HepG2 (cell line): ENCODE measurements around the gene BCCIP. TPM values are rescaled to one million over a fixed set of nuclear protein-coding genes. Genes with fewer than 3 reads are reported as not detected.
A peak's percentile ranks its signal among the peaks of the same experiment; 100 is the strongest.

Experiments
- ATAC-seq: fragments of 200-7000 bp; cut with Tn5 transposase; 3 replicates; pipeline ENCODE4 v1.9.1; 2020; ENCODE audit warnings: mild to moderate bottlenecking, moderate library complexity
- BruUV-seq: library from RNA; stranded (reverse); fragments of 400-500 nt; replicated peaks from 2 replicates; lab custom pipeline; 2021; lab: Mats Ljungman, UMichigan
- CTCF ChIA-PET: fragments of 300-600 bp; formaldehyde crosslinking; extraction: SDS; loops from one replicate; lab custom pipeline; 2021; ENCODE audit warnings: low total read pairs, inconsistent platforms, low intra/inter-chr PET ratio; lab: Yijun Ruan, JAX
- POLR2A ChIA-PET: fragments of 350-600 bp; sonication (Branson Sonifier 250); formaldehyde crosslinking; loops from one replicate; lab custom pipeline; 2020; ENCODE audit warnings: antibody characterized with exemption, inconsistent platforms; lab: Yijun Ruan, JAX
- DNase-seq: peaks from one replicate; pipeline ENCODE4 v3.0.0-alpha.2; 2015; ENCODE audit warnings: low spot score
- FAIRE-seq: peaks from 3 replicates; lab custom pipeline; 2011; peaks lifted over from hg19 to GRCh38; lab: Jason Lieb, UNC
- H2AFZ ChIP-seq: one replicate; pipeline ENCODE4 v1.6.1; 2011; ENCODE audit warnings: low read length, inconsistent platforms
- H3K27ac ChIP-seq: fragments of 300-600 bp; 3 replicates; pipeline ENCODE4 v1.8.0; 2011; ENCODE audit warnings: mixed run types, mild to moderate bottlenecking, mixed read lengths, low read length, inconsistent platforms; ENCODE audit not compliant: insufficient read depth; ENCODE audit errors: extremely low read length
- H3K27me3 ChIP-seq, 2 experiments: fragments of 200-600 bp in 1 of 2; 2 replicates in 1 of 2; 3 replicates in 1 of 2; pipeline versions ENCODE4 v1.6.0 to v1.8.0; 2011; ENCODE audit warnings: low read length in 2 of 2, mild to moderate bottlenecking in 2 of 2, moderate library complexity in 2 of 2, inconsistent platforms in 1 of 2; ENCODE audit not compliant: insufficient read depth in 2 of 2, control insufficient read depth in 1 of 2
- H3K36me3 ChIP-seq, 2 experiments: fragments of 200-600 bp in 1 of 2; replicated peaks in 1 of 2; 2 replicates in 1 of 2; 3 replicates in 1 of 2; pipeline versions ENCODE4 v1.5.1 to v1.8.0; 2011; ENCODE audit warnings: low read length in 2 of 2, inconsistent platforms in 1 of 2; ENCODE audit not compliant: insufficient read depth in 2 of 2, control insufficient read depth in 1 of 2
- H3K4me1 ChIP-seq: 2 replicates; pipeline ENCODE4 v1.5.1; 2012; ENCODE audit warnings: low read length, inconsistent platforms; ENCODE audit not compliant: insufficient read depth
- H3K4me2 ChIP-seq: 2 replicates; pipeline ENCODE4 v1.6.0; 2011; ENCODE audit warnings: low read depth, low read length, inconsistent platforms
- H3K4me3 ChIP-seq, 3 experiments: fragments of 200-600 bp in 1 of 3; sonication (generic), shearing (Covaris generic) in 1 of 3; replicated peaks in 1 of 3; 2 replicates each; pipeline ENCODE4 v1.5.1; 2011 to 2016; ENCODE audit warnings: low read length in 3 of 3, inconsistent platforms in 2 of 3, low read depth in 2 of 3, mild to moderate bottlenecking in 2 of 3, control low read depth in 1 of 3, mixed read lengths in 1 of 3; ENCODE audit not compliant: insufficient read depth in 1 of 3
- H3K79me2 ChIP-seq: one replicate; pipeline ENCODE4 v1.6.1; 2011; ENCODE audit warnings: low read length, inconsistent platforms; ENCODE audit not compliant: insufficient read depth
- H3K9ac ChIP-seq: 2 replicates; pipeline ENCODE4 v1.6.0; 2011; ENCODE audit warnings: mild to moderate bottlenecking, low read depth, low read length, inconsistent platforms; ENCODE audit not compliant: insufficient read depth
- H3K9me3 ChIP-seq: 2 replicates; pipeline ENCODE4 v1.5.1; 2012; ENCODE audit warnings: mild to moderate bottlenecking, low read length
- H4K20me1 ChIP-seq: 2 replicates; pipeline ENCODE4 v1.6.0; 2011; ENCODE audit warnings: inconsistent platforms, mild to moderate bottlenecking, low read length, moderate library complexity; ENCODE audit not compliant: insufficient read depth
- HNF4A ChIP-seq: sonication (generic); formaldehyde crosslinking; IDR thresholded peaks from 2 replicates; pipeline ENCODE4 v1.4.0; 2020; ENCODE audit warnings: missing genetic modification reagents
- ISX ChIP-seq: sonication (generic); formaldehyde crosslinking; conservative IDR thresholded peaks from 2 replicates; pipeline ENCODE4 v1.5.0; 2020; ENCODE audit warnings: missing genetic modification reagents
- PRDM10 ChIP-seq: sonication (generic); formaldehyde crosslinking; IDR thresholded peaks from 2 replicates; pipeline ENCODE4 v1.4.0; 2020; ENCODE audit warnings: low read depth, missing genetic modification reagents
- SKI ChIP-seq: fragments of 450-650 bp; IDR thresholded peaks from one replicate; pipeline ENCODE4 v1.6.1; 2018; ENCODE audit warnings: mild to moderate bottlenecking; ENCODE audit not compliant: partially characterized antibody
- TP53 ChIP-seq: sonication (generic); formaldehyde crosslinking; conservative IDR thresholded peaks from 2 replicates; pipeline ENCODE4 v1.4.0; 2020; ENCODE audit warnings: missing genetic modification reagents
- ZMYM4 ChIP-seq: sonication (generic); formaldehyde crosslinking; IDR thresholded peaks from 2 replicates; pipeline ENCODE4 v1.8.1; 2023; ENCODE audit warnings: mild to moderate bottlenecking, missing genetic modification reagents
- ZNF10 ChIP-seq: sonication (generic); formaldehyde crosslinking; IDR thresholded peaks from 2 replicates; pipeline ENCODE4 v1.4.0; 2020; ENCODE audit warnings: mild to moderate bottlenecking, low read depth, missing genetic modification reagents, borderline replicate concordance
- ZNF629 ChIP-seq: sonication (generic); formaldehyde crosslinking; conservative IDR thresholded peaks from 2 replicates; pipeline ENCODE4 v1.5.0; 2020; ENCODE audit warnings: missing genetic modification reagents
- WGBS: methylation state at CpG from one replicate; pipeline ENCODE4 v1.1.6; 2017; ENCODE audit warnings: low lambda C conversion rate; 5-methylcytosine and 5-hydroxymethylcytosine counted together
- in situ Hi-C: cut with HindIII; loops from 2 replicates; pipeline ENCODE4 v1.10.0; 2017; ENCODE audit warnings: low pct_unique_long_range_greater_than_20kb; ENCODE audit not compliant: extremely low pct_ligation_motif_present
- intact Hi-C: fragments of 100-400 bp; cut with micrococcal nuclease; formaldehyde crosslinking; loops from one replicate; pipeline ENCODE4 v1.10.0; 2022; ENCODE audit not compliant: unreplicated experiment
- polyA plus RNA-seq, 8 experiments: library from polyadenylated mRNA; depleted of rRNA in 3 of 8; stranded (reverse) in 7 of 8; unstranded in 1 of 8; fragments of >200 nt; fragmentation: Illumina TruSeq in 4 of 8; extraction: Trizol in 4 of 8; gene quantifications; 2 replicates each; pipeline versions ENCODE4 v1.2.1 to v1.2.3, GENCODE V29; 2011 to 2016; ENCODE audit warnings: low read depth in 4 of 8, missing spikeins in 1 of 8, mixed read lengths in 1 of 8; ENCODE audit not compliant: insufficient read depth in 1 of 8
- total RNA-seq, 5 experiments: library from RNA; depleted of rRNA; stranded (reverse); fragments of >200 nt; fragmentation: Illumina TruSeq; extraction: Trizol; gene quantifications; 2 replicates each; pipeline ENCODE4 v1.2.3, GENCODE V29; 2016; ENCODE audit warnings: low read depth in 1 of 5
- TF ChIP-seq, protein P1 (sequence below): sonication (generic); formaldehyde crosslinking; IDR thresholded peaks from 2 replicates; pipeline ENCODE4 v1.4.0; 2020; ENCODE audit warnings: missing genetic modification reagents

BCCIP gene
- total and polyA plus RNA-seq, 2 of the 13 experiments (the other 11 are each of a cell fraction or from before 2014, with no cell fraction given): 37.0 to 132 TPM

DNA sequence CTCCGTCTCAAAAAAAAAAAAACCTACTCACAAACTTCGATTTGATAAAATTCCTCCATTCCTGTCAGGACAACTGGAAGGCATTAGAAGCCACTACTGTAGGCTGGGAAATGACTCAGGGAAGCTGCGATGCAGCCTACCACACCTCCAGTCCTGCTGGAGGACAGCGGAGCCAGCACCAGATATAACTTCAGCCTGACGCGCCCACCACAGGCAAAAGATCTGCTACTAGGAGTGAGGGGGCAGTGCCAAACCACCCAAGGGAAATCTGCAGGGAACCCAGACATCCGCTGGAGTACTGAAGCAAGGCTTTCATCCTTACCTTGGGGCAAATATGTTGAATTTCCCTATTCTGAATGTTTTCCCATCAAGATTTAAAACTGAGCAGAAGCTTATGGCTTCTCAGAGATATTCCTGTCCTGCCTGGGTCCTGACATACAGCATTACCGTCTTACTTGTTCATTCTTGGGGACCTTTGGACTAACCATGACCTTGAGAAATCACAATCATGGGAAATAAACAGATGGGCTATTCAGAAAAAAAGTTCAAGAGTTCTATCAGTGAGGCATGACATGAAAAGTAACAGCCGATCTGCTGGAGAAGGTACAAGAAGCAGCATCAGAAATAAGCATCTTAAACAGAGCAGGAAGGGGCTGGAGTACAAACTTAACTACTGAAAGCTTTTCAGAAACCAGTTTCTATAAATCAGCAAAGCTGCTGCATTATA, 20.4 kb downstream of the BCCIP start (continued):
- TF ChIP-seq PRDM10 (no peak), SKI (no peak), ZNF629 (CRISPR knock-in tag) (no peak), TP53 (CRISPR knock-in tag) (no peak), ZNF10 (no peak)

DNA sequence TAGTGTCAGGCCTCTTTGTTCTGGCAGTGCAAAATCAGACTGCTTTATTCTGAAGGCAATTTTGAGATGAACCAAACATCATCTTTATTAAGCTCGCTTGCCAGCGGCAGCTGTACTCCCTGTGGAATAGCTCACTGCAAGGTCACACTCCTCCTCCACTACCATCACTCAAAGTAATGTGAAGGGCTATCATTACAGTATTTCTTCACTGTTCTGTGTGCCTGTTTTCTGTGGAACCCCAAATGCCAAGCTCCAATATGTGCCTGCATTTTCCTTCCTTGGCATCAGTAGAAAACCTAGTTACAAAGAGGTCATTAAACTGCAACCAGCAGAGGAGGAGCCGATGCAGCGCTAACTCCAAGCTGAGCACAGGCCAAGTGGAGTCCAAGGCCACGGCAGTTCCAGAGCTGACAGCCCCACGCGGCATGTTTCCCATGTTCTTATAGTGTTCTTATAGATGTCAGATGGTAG, 21.4 kb downstream of the BCCIP start:
- no peaks in the 10 kb centered on the region for H3K27me3 ChIP-seq
- POLR2A ChIA-PET: interaction anchor here (0.6 to 1.2 kb wide), 2 partner anchors 22 to 28 kb away, joined by 3 to 6 read pairs; partner anchors contain the start of genes BCCIP and UROS
- H3K9me3 ChIP-seq: no peaks in the 10 kb centered on the region
- H3K4me3 ChIP-seq: no peak overlapping the region
- no peak overlapping the region for H3K9ac ChIP-seq
- no peaks in the 10 kb centered on the region for H4K20me1 ChIP-seq
- peaks cover 10 to 32% of the 10 kb centered on the region in 2 experiments; a peak in 4 of 5 replicates for H3K36me3 ChIP-seq
- ATAC-seq (peak; percentile 53), DNase-seq (no peak), FAIRE-seq (no peak)
- intact Hi-C loops (no loop called here), in situ Hi-C loops (no loop called here)
- no peaks in the 10 kb centered on the region for H3K79me2 ChIP-seq
- TF ChIP-seq HNF4A (CRISPR knock-in tag): 0 out of 2 replicates have a peak, but pooled peaks have one; percentile 9
- TF ChIP-seq, protein P1, sequence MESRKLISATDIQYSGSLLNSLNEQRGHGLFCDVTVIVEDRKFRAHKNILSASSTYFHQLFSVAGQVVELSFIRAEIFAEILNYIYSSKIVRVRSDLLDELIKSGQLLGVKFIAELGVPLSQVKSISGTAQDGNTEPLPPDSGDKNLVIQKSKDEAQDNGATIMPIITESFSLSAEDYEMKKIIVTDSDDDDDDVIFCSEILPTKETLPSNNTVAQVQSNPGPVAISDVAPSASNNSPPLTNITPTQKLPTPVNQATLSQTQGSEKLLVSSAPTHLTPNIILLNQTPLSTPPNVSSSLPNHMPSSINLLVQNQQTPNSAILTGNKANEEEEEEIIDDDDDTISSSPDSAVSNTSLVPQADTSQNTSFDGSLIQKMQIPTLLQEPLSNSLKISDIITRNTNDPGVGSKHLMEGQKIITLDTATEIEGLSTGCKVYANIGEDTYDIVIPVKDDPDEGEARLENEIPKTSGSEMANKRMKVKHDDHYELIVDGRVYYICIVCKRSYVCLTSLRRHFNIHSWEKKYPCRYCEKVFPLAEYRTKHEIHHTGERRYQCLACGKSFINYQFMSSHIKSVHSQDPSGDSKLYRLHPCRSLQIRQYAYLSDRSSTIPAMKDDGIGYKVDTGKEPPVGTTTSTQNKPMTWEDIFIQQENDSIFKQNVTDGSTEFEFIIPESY (CRISPR knock-in tag): peak; percentile 94
- no peak for TF ChIP-seq ISX (CRISPR knock-in tag)
- 0 out of 2 replicates have a peak, but pooled peaks have one; percentile 33 for TF ChIP-seq ZMYM4 (CRISPR knock-in tag)
- peaks cover 41% of the 10 kb centered on the region for H3K4me1 ChIP-seq
- H3K27ac ChIP-seq: no peak overlapping the region
- BruUV-seq: no TSS peak
- H3K4me2 ChIP-seq: no peak overlapping the region
- H2AFZ ChIP-seq: no peak overlapping the region
- CTCF ChIA-PET: no interaction called here
- 92% methylated on average over 7 of the region's 7 CpGs for WGBS
